PC-3 (cell line): ENCODE results near the gene IL17REL.

ENCODE experiments used
- EZH2 ChIP-seq: fragments of 300-600 bp; sonication (generic); IDR thresholded peaks from one replicate; pipeline ENCODE4 v1.6.1; 2017; ENCODE audit warnings: antibody characterized with exemption, mild to moderate bottlenecking, low read length; ENCODE audit not compliant: unreplicated experiment
- TF ChIP-seq, protein P1 (sequence below): fragments of 300-600 bp; sonication (generic); conservative IDR thresholded peaks from 2 replicates; pipeline ENCODE4 v1.5.1; 2017; ENCODE audit warnings: antibody characterized with exemption, low read depth, mild to moderate bottlenecking, low read length

DNA sequence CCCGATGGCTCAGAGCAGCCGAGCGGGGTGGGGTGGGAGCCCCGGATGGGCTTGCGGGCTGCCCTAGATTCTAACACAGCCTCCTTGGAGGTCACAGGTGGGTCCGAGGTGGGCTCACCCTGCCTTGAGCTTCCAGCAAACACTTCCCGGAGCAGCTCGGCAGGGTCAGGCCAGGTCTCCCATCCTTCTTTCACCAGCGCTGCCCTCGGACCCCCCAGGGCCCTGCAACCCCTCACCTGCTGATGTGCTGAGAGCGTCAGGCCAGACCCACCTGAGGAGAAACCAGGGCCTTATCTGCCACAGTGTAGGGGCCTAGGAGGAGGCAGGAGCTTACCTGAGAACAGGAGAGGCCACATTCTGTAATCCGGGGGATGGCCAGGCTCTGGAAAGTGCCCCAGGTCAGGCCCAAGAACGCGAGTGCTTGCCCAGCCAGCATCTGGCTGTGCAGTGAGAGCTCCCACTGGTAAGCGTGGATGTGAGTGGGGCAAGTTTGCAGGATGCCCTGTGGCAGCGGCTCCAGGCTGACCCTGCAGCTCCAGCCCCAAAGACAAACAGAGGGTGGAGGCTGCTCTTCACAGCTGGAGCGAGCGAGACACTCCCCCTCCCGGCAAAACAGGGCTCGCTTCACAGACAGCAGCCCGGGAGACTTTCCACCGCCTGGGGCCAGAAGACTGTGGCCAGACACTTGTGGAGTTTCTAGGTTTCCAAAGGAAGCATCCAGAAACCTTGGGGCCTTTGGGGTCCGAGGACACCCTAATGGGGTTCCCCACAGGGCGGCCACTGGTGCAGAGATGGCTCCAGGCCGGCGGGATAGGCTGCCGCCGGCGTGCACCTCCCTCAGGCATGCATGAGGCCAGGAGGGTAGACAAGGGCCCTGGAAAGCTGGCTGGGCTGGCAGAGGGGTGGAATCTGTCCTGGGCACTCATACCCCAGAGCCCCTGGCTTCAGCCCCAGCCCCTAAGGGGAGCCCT lies at the start of gene IL17REL:
- TF ChIP-seq EZH2, result no peak
- TF ChIP-seq, protein P1, sequence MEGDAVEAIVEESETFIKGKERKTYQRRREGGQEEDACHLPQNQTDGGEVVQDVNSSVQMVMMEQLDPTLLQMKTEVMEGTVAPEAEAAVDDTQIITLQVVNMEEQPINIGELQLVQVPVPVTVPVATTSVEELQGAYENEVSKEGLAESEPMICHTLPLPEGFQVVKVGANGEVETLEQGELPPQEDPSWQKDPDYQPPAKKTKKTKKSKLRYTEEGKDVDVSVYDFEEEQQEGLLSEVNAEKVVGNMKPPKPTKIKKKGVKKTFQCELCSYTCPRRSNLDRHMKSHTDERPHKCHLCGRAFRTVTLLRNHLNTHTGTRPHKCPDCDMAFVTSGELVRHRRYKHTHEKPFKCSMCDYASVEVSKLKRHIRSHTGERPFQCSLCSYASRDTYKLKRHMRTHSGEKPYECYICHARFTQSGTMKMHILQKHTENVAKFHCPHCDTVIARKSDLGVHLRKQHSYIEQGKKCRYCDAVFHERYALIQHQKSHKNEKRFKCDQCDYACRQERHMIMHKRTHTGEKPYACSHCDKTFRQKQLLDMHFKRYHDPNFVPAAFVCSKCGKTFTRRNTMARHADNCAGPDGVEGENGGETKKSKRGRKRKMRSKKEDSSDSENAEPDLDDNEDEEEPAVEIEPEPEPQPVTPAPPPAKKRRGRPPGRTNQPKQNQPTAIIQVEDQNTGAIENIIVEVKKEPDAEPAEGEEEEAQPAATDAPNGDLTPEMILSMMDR, result no peak; the same call in 1 of the 2 replicates
